H1 (cell line): ENCODE results near the gene NANOGP8. TPM values are rescaled to one million over a fixed set of nuclear protein-coding genes. Genes with fewer than 3 reads are reported as not detected.

Experiments used
- CTCF ChIP-seq, 3 experiments: IDR thresholded peaks; 1 replicate in 2 of 3; 2 replicates in 1 of 3; pipeline versions ENCODE4 v1.5.1 to v1.6.1; 2011; ENCODE audit warnings: low read length in 3 of 3, mild to moderate bottlenecking in 3 of 3, inconsistent platforms in 2 of 3, low read depth in 1 of 3, moderate library complexity in 1 of 3; ENCODE audit not compliant: insufficient read depth in 1 of 3; ENCODE audit errors: control extremely low read depth in 1 of 3
- EGR1 ChIP-seq: IDR thresholded peaks from 2 replicates; pipeline ENCODE4 v1.6.1; 2011; ENCODE audit warnings: low read depth, low read length, borderline replicate concordance
- MAFK ChIP-seq: IDR thresholded peaks from 2 replicates; pipeline ENCODE4 v1.6.1; 2012; ENCODE audit warnings: low read depth, mild to moderate bottlenecking, improper control_type of control experiment, low read length
- ZNF274 ChIP-seq: IDR thresholded peaks from 2 replicates; pipeline ENCODE4 v1.7.0; 2012; ENCODE audit warnings: low read length, borderline replicate concordance; ENCODE audit errors: extremely low read depth
- polyA plus RNA-seq, 7 experiments: library from polyadenylated mRNA; depleted of rRNA in 3 of 7; stranded (reverse) in 5 of 7; unstranded in 2 of 7; fragments of >200 nt in 5 of 7; fragments of 200-250 nt in 2 of 7; gene quantifications; 1 replicate in 5 of 7; 2 replicates in 1 of 7; 4 replicates in 1 of 7; pipeline versions ENCODE4 v1.2.1 to v1.2.3, GENCODE V29; 2011 to 2013; ENCODE audit warnings: missing spikeins in 2 of 7, mixed read lengths in 2 of 7
- total RNA-seq: library from RNA; stranded (reverse); fragmentation: NEBNext Ultra II Directional; extraction: Animal tissue kit (Norgen Biotek cat#: 25700); gene quantifications from 2 replicates; pipeline ENCODE4 v1.2.1, GENCODE V29; 2021

NANOGP8 gene
- total and polyA plus RNA-seq, 2 of the 8 experiments (the other 6 are each of a cell fraction or from before 2014, with no cell fraction given), result 23.3 to 40.6 TPM

DNA sequence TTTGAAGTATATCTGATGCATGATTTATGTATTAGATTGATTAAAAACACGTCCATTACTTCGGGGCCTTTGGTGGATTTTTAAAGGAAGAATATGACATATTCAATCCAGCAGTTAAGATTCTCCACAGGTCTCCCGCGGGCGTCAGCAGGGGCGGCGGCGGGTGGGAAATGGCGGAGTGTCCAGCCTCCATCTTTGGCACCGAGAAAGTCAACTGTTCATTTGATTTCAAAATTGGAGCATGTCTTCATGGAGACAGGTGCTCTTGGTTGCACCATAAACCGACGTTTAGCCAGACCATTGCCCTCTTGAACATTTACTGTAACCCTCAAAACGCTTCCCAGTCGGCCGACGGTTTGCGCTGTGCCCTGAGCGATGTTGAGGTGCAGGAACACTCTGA lies 7.2 kb upstream of the NANOGP8 start (continued):
- TF ChIP-seq MAFK, result no peak
- no peak for TF ChIP-seq CTCF (IDR thresholded peaks at IDR 0.05; ENCODE audit: control extremely low read depth in 1 of 3, insufficient read depth in 1 of 3, low read depth in 1 of 3, low read length in 3 of 3)
- TF ChIP-seq ZNF274, result no peak
- no peak for TF ChIP-seq EGR1
- TF ChIP-seq, all 59 proteins: peak for 0
